ENCODE results near the gene PMP22. TPM values are rescaled to one million over a fixed set of nuclear protein-coding genes. Genes with fewer than 3 reads are reported as not detected.
"Not testable (repeated sequence)": the region's sequence is repeated elsewhere in the genome, so short reads cannot be mapped to it uniquely, and the experiment has no call there.

PMP22 gene
- total and polyA plus RNA-seq, 4 experiments from 2014 or later, result 0.53 to 0.76 TPM; not detected in 2

DNA sequence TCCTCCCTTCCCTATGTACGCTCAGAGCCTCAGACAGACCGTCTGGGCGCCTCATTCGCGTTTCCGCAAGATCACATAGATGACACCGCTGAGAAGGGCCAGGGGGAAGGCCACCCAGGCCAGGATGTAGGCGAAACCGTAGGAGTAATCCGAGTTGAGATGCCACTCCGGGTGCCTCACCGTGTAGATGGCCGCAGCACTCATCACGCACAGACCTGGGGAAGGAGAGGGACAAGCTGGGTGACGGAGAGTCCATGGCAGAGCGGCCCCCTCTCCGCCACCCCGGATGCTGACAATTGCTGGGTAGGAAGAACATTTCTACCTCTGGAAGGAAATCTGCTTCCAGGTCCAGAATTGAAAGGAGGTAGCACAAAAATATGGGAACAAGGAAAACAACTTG lies 34.3 kb downstream of the PMP22 start:
- no peaks in the 10 kb centered on the region for H3K9me3 ChIP-seq (ENCODE audit: control insufficient read depth in 1 of 2, low read length in 2 of 2)
- Mint-ChIP-seq H3K9me3 (no peaks in the 10 kb centered on the region), H3K27ac (no peak overlapping the region), H3K36me3 (no peaks in the 10 kb centered on the region), H3K4me1 (no peaks in the 10 kb centered on the region), H3K27me3 (peaks cover 7 to 14% of the 10 kb centered on the region in 2 donors), H3K4me3 (no peak overlapping the region)
- H3K36me3 ChIP-seq (ENCODE audit: insufficient read depth, low read length), result no peaks in the 10 kb centered on the region
- no peak overlapping the region for H3K27ac ChIP-seq (ENCODE audit: low read depth, low read length)
- CTCF ChIA-PET (ENCODE audit: partially characterized antibody), result no interaction called here
- DNase-seq, result no peak
- intact Hi-C loops (cut with micrococcal nuclease), result no loop called here
- no peaks in the 10 kb centered on the region for H3K4me1 ChIP-seq (ENCODE audit: insufficient read depth, low read length)
- POLR2A ChIA-PET (ENCODE audit: partially characterized antibody), result no interaction called here
- no peaks in the 10 kb centered on the region for H3K27me3 ChIP-seq (ENCODE audit: insufficient read depth, low read length)
- H3K4me3 ChIP-seq (ENCODE audit: low read length in 2 of 2), result no peak overlapping the region

- H3K27me3 ChIP-seq (ENCODE audit: insufficient read depth, low read length); H3K4me1 Mint-ChIP-seq; intact Hi-C loops (cut with micrococcal nuclease); H3K4me3 Mint-ChIP-seq; H3K36me3 Mint-ChIP-seq; CTCF ChIA-PET (ENCODE audit: partially characterized antibody); H3K9me3 ChIP-seq (ENCODE audit: control insufficient read depth in 1 of 2, low read length in 2 of 2); H3K27ac ChIP-seq (ENCODE audit: low read depth, low read length); H3K36me3 ChIP-seq (ENCODE audit: insufficient read depth, low read length); POLR2A ChIA-PET (ENCODE audit: partially characterized antibody); H3K9me3 Mint-ChIP-seq; H3K4me1 ChIP-seq (ENCODE audit: insufficient read depth, low read length); H3K27ac Mint-ChIP-seq; DNase-seq; H3K4me3 ChIP-seq (ENCODE audit: low read length in 2 of 2): not testable (repeated sequence)
- H3K27me3 Mint-ChIP-seq, result peaks cover 0 to 10% of the 10 kb centered on the region in 2 donors
Observed at GRCh38 chr17:15221827-15222226, 43.3 kb downstream of the PMP22 start.

- Mint-ChIP-seq H3K9me3 (peaks cover 0 to 6% (median 0%) of the 10 kb centered on the region in 8 donors), H3K27me3 (peaks cover 2 to 12% of the 10 kb centered on the region in 2 donors), H3K36me3 (no peaks in the 10 kb centered on the region), H3K4me3 (no peak overlapping the region), H3K27ac (no peak overlapping the region), H3K4me1 (no peaks in the 10 kb centered on the region)
- no peak overlapping the region for H3K27ac ChIP-seq (ENCODE audit: low read depth, low read length)
- CTCF ChIA-PET (ENCODE audit: partially characterized antibody), result no interaction called here
- H3K9me3 ChIP-seq (ENCODE audit: control insufficient read depth in 1 of 2, low read length in 2 of 2), result no peaks in the 10 kb centered on the region
- intact Hi-C loops (cut with micrococcal nuclease), result no loop called here
- no peaks in the 10 kb centered on the region for H3K4me1 ChIP-seq (ENCODE audit: insufficient read depth, low read length)
- H3K4me3 ChIP-seq (ENCODE audit: low read length in 2 of 2), result no peak overlapping the region
- POLR2A ChIA-PET (ENCODE audit: partially characterized antibody), result no interaction called here
- no peaks in the 10 kb centered on the region for H3K27me3 ChIP-seq (ENCODE audit: insufficient read depth, low read length)
- no peaks in the 10 kb centered on the region for H3K36me3 ChIP-seq (ENCODE audit: insufficient read depth, low read length)
- DNase-seq, result no peak
Observed at GRCh38 chr17:15220785-15221184, 44.3 kb downstream of the PMP22 start.

DNA sequence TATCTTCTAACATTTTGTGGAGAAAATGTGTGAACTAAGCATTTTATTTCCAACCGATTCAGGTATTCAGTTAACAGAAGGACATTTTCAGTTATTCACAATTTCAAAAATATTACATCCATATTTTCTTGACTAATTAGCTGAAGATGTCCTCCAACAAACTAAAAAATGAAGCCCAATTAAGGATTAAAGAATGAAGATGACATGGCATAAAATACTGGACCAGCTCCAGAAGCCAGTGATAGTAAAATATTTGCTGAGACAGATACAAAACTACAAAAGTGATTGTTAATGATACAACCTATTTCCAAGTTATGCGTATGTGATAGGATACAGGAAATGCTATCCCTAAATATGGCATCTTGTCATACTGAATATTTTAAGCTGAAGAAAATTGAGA lies 48.6 kb downstream of the PMP22 start:
- H3K4me3 ChIP-seq (ENCODE audit: low read length in 2 of 2), result no peak overlapping the region
- H3K27me3 Mint-ChIP-seq, result peaks cover 5 to 11% of the 10 kb centered on the region in 2 donors
- no peak overlapping the region for H3K27ac ChIP-seq (ENCODE audit: low read depth, low read length)
- no peaks in the 10 kb centered on the region for H3K9me3 ChIP-seq (ENCODE audit: control insufficient read depth in 1 of 2, low read length in 2 of 2)
- H3K27ac Mint-ChIP-seq, result no peak overlapping the region
- no peak for DNase-seq
- ChIA-PET CTCF (ENCODE audit: partially characterized antibody) (no interaction called here), POLR2A (ENCODE audit: partially characterized antibody) (no interaction called here)
- no peaks in the 10 kb centered on the region for H3K27me3 ChIP-seq (ENCODE audit: insufficient read depth, low read length)
- no peak overlapping the region for H3K4me3 Mint-ChIP-seq
- no peaks in the 10 kb centered on the region for H3K4me1 Mint-ChIP-seq
- H3K36me3 ChIP-seq (ENCODE audit: insufficient read depth, low read length), result no peaks in the 10 kb centered on the region
- intact Hi-C loops (cut with micrococcal nuclease), result loop anchor here (10.0 kb wide), 1 partner anchor 1622 kb away; no protein-coding TSS in a partner anchor
- H3K36me3 Mint-ChIP-seq, result no peaks in the 10 kb centered on the region
- H3K9me3 Mint-ChIP-seq, result no peaks in the 10 kb centered on the region
- H3K4me1 ChIP-seq (ENCODE audit: insufficient read depth, low read length), result no peaks in the 10 kb centered on the region

- H3K9me3 ChIP-seq (ENCODE audit: control insufficient read depth in 1 of 2, low read length in 2 of 2), result no peaks in the 10 kb centered on the region
- H3K4me3 Mint-ChIP-seq, result no peak overlapping the region
- intact Hi-C loops (cut with micrococcal nuclease), result loop anchor here (10.0 kb wide), 1 partner anchor 1619 kb away; no protein-coding TSS in a partner anchor
- no peak for DNase-seq
- no peak overlapping the region for H3K27ac Mint-ChIP-seq
- H3K27me3 ChIP-seq (ENCODE audit: insufficient read depth, low read length), result no peaks in the 10 kb centered on the region
- H3K36me3 ChIP-seq (ENCODE audit: insufficient read depth, low read length), result no peaks in the 10 kb centered on the region
- H3K27me3 Mint-ChIP-seq, result peaks cover 5 to 14% of the 10 kb centered on the region in 2 donors
- no peaks in the 10 kb centered on the region for H3K36me3 Mint-ChIP-seq
- H3K4me3 ChIP-seq (ENCODE audit: low read length in 2 of 2), result no peak overlapping the region
- no peak overlapping the region for H3K27ac ChIP-seq (ENCODE audit: low read depth, low read length)
- H3K4me1 ChIP-seq (ENCODE audit: insufficient read depth, low read length), result no peaks in the 10 kb centered on the region
- ChIA-PET CTCF (ENCODE audit: partially characterized antibody) (interaction anchor here (0.6 to 1.0 kb wide), 2 partner anchors 1636 to 1795 kb away, joined by 3 to 5 read pairs; no protein-coding TSS in a partner anchor), POLR2A (ENCODE audit: partially characterized antibody) (no interaction called here)
- H3K9me3 Mint-ChIP-seq, result no peaks in the 10 kb centered on the region
- no peaks in the 10 kb centered on the region for H3K4me1 Mint-ChIP-seq
Observed at GRCh38 chr17:15213381-15214087, 51.6 kb downstream of the PMP22 start.

DNA sequence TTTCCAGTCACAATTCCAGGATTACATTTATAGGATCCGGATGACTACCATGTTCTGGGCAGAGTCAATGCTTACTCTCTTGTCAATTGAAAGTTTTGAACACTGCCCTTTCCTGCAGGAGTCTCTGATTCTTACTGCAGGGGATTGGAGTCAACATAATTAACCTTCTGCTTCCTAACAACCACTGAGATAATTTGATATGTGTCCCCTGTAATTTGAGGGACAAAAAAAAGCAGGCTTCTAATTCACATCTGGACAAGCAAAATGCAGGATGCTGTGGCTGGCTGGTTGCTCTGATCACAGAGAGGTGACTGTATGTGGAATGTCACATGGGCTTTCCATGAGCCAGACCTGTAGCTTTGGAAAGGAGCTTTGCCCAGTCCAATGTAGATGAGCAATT lies 54.9 kb downstream of the PMP22 start:
- H3K27ac ChIP-seq (ENCODE audit: low read depth, low read length), result no peak overlapping the region
- DNase-seq, result no peak
- no peaks in the 10 kb centered on the region for H3K27me3 ChIP-seq (ENCODE audit: insufficient read depth, low read length)
- H3K27ac Mint-ChIP-seq, result no peak overlapping the region
- H3K9me3 ChIP-seq (ENCODE audit: control insufficient read depth in 1 of 2, low read length in 2 of 2), result no peaks in the 10 kb centered on the region
- POLR2A ChIA-PET (ENCODE audit: partially characterized antibody), result no interaction called here
- intact Hi-C loops (cut with micrococcal nuclease), result loop anchor here (10.0 kb wide), 1 partner anchor 1615 kb away; no protein-coding TSS in a partner anchor
- H3K27me3 Mint-ChIP-seq, result peaks cover 3 to 12% of the 10 kb centered on the region in 2 donors
- H3K4me3 ChIP-seq (ENCODE audit: low read length in 2 of 2), result no peak overlapping the region
- no peak overlapping the region for H3K4me3 Mint-ChIP-seq
- H3K4me1 Mint-ChIP-seq, result no peaks in the 10 kb centered on the region
- H3K4me1 ChIP-seq (ENCODE audit: insufficient read depth, low read length), result no peaks in the 10 kb centered on the region
- H3K36me3 ChIP-seq (ENCODE audit: insufficient read depth, low read length), result no peaks in the 10 kb centered on the region
- H3K9me3 Mint-ChIP-seq, result no peaks in the 10 kb centered on the region
- CTCF ChIA-PET (ENCODE audit: partially characterized antibody), result no interaction called here
- H3K36me3 Mint-ChIP-seq, result no peaks in the 10 kb centered on the region

DNA sequence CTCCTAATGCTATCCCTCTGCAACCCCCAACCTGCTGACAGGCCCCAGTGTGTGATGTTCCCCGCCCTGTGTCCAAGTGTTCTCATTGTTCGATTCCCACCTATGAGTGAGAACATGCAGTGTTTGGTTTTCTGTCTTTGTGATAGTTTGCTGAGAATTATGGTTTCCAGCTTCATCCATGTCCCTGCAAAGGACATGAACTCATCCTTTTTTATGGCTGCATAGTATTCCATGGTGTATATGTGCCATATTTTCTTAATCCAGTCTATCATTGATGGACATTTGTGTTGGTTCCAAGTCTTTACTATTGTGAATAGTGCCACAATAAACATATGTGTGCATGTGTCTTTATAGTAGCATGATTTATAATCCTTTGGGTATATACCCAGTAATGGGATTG lies 62.1 kb downstream of the PMP22 start:
- H3K36me3 ChIP-seq (ENCODE audit: insufficient read depth, low read length); H3K27me3 ChIP-seq (ENCODE audit: insufficient read depth, low read length); H3K4me1 ChIP-seq (ENCODE audit: insufficient read depth, low read length); H3K4me3 Mint-ChIP-seq; H3K27ac Mint-ChIP-seq; POLR2A ChIA-PET (ENCODE audit: partially characterized antibody); H3K4me1 Mint-ChIP-seq; H3K4me3 ChIP-seq (ENCODE audit: low read length in 2 of 2); H3K27ac ChIP-seq (ENCODE audit: low read depth, low read length); DNase-seq; H3K9me3 ChIP-seq (ENCODE audit: control insufficient read depth in 1 of 2, low read length in 2 of 2); H3K27me3 Mint-ChIP-seq; CTCF ChIA-PET (ENCODE audit: partially characterized antibody); H3K36me3 Mint-ChIP-seq; intact Hi-C loops (cut with micrococcal nuclease): not testable (repeated sequence)
- H3K9me3 Mint-ChIP-seq, result peaks cover 3 to 28% (median 21%) of the 10 kb centered on the region in 8 donors

Data from CD4-positive, alpha-beta memory T cell (primary cell).